H1 (cell line): ENCODE measurements around the gene GFY. TPM values are rescaled to one million over a fixed set of nuclear protein-coding genes. Genes with fewer than 3 reads are reported as not detected.

ENCODE experiments used
- CTCF ChIA-PET: fragments of 300-600 bp; sonication (Branson Sonifier 250); formaldehyde crosslinking; loops from one replicate; lab custom pipeline; 2021; ENCODE audit not compliant: partially characterized antibody; lab: Charles Lee
- POLR2A ChIA-PET: fragments of 300-600 bp; sonication (Branson Sonifier 250); formaldehyde crosslinking; loops from one replicate; lab custom pipeline; 2021; ENCODE audit warnings: inconsistent platforms; ENCODE audit not compliant: partially characterized antibody; lab: Charles Lee
- DNase-seq, 2 experiments: peaks; one replicate each; pipeline versions ENCODE4 v3.0.0 to v3.0.0-alpha.2; 2010 to 2022; ENCODE audit warnings: low spot score in 2 of 2, low read depth in 1 of 2, mixed read lengths in 1 of 2
- FAIRE-seq: peaks from 2 replicates; lab custom pipeline; 2011; peaks lifted over from hg19 to GRCh38; lab: Jason Lieb, UNC
- H2AFZ ChIP-seq: 2 replicates; pipeline ENCODE4 v1.8.1; 2012; ENCODE audit warnings: low read length, inconsistent platforms
- H2AK5ac ChIP-seq: 2 replicates; pipeline ENCODE4 v1.6.1; 2013; ENCODE audit warnings: low read depth, low read length
- H2BK120ac ChIP-seq: replicated peaks from 2 replicates; pipeline ENCODE3; 2013; ENCODE audit warnings: low read depth, low read length, inconsistent platforms
- H2BK12ac ChIP-seq: 2 replicates; pipeline ENCODE4 v1.6.1; 2013; ENCODE audit warnings: low read depth, low read length
- H2BK15ac ChIP-seq: 2 replicates; pipeline ENCODE4 v1.6.1; 2013; ENCODE audit warnings: low read length
- H2BK20ac ChIP-seq: 2 replicates; pipeline ENCODE4 v1.6.1; 2013; ENCODE audit warnings: low read length
- H2BK5ac ChIP-seq: 2 replicates; pipeline ENCODE4 v1.6.1; 2013; ENCODE audit warnings: low read depth, low read length
- H3K14ac ChIP-seq: 2 replicates; pipeline ENCODE4 v1.6.1; 2013; ENCODE audit warnings: inconsistent platforms; ENCODE audit not compliant: insufficient read length
- H3K18ac ChIP-seq: 2 replicates; pipeline ENCODE4 v1.6.1; 2013; ENCODE audit warnings: low read length; ENCODE audit errors: extremely low read depth
- H3K23ac ChIP-seq: 2 replicates; pipeline ENCODE4 v1.6.1; 2013; ENCODE audit warnings: inconsistent platforms; ENCODE audit not compliant: insufficient read length
- H3K23me2 ChIP-seq: 2 replicates; pipeline ENCODE4 v1.6.1; 2013; ENCODE audit warnings: low read depth, low read length
- H3K27ac ChIP-seq: 2 replicates; pipeline ENCODE4 v1.6.1; 2011; ENCODE audit warnings: low read depth, low read length, inconsistent platforms
- H3K27me3 ChIP-seq, 4 experiments: replicated peaks in 1 of 4; 1 replicate in 1 of 4; 2 replicates in 3 of 4; pipeline versions ENCODE4 v1.6.1 to v1.8.1; 2011 to 2013; ENCODE audit warnings: low read length in 3 of 4, mild to moderate bottlenecking in 3 of 4, inconsistent platforms in 2 of 4, mixed read lengths in 2 of 4, moderate library complexity in 1 of 4; ENCODE audit not compliant: control insufficient read depth in 3 of 4, insufficient read depth in 3 of 4; ENCODE audit errors: extremely low read depth in 1 of 4
- H3K36me3 ChIP-seq, 4 experiments: 2 replicates each; pipeline versions ENCODE4 v1.6.1 to v1.8.1; 2011 to 2013; ENCODE audit warnings: mild to moderate bottlenecking in 4 of 4, low read length in 3 of 4, moderate library complexity in 2 of 4, control low read depth in 1 of 4, inconsistent platforms in 1 of 4; ENCODE audit not compliant: insufficient read depth in 4 of 4, control insufficient read depth in 2 of 4
- H3K4ac ChIP-seq: replicated peaks from 2 replicates; pipeline ENCODE3; 2013; ENCODE audit warnings: low read length, low read depth, mixed read lengths, inconsistent platforms; ENCODE audit not compliant: insufficient read length
- H3K4me1 ChIP-seq, 4 experiments: replicated peaks in 1 of 4; 1 replicate in 1 of 4; 2 replicates in 3 of 4; pipeline versions ENCODE4 v1.6.1 to v1.8.1; 2011 to 2013; ENCODE audit warnings: low read length in 3 of 4, inconsistent platforms in 2 of 4, mixed read lengths in 1 of 4; ENCODE audit not compliant: insufficient read depth in 4 of 4, control insufficient read depth in 3 of 4
- H3K4me2 ChIP-seq, 2 experiments: 2 replicates each; pipeline versions ENCODE4 v1.6.1 to v1.8.1; 2011 to 2013; ENCODE audit warnings: low read depth in 2 of 2, low read length in 2 of 2, control low read depth in 1 of 2, inconsistent platforms in 1 of 2, mild to moderate bottlenecking in 1 of 2; ENCODE audit not compliant: insufficient read depth in 1 of 2
- H3K4me3 ChIP-seq, 4 experiments: fragments of 200-600, 300-600 bp in 1 of 4; sonication (generic), shearing (Covaris generic), sonication (Bioruptor Twin) in 1 of 4; 2 replicates each; pipeline versions ENCODE4 v1.5.1 to v1.8.1; 2011 to 2016; ENCODE audit warnings: low read length in 4 of 4, low read depth in 3 of 4, control low read depth in 2 of 4, inconsistent platforms in 2 of 4, mild to moderate bottlenecking in 2 of 4, mixed read lengths in 1 of 4, moderate library complexity in 1 of 4; ENCODE audit not compliant: insufficient read depth in 2 of 4; ENCODE audit errors: extremely low read depth in 1 of 4
- H3K56ac ChIP-seq: replicated peaks from 2 replicates; pipeline ENCODE3; 2013; ENCODE audit warnings: low read depth, mild to moderate bottlenecking, mixed read lengths, low read length, inconsistent platforms; ENCODE audit not compliant: insufficient read length
- H3K79me1 ChIP-seq: 2 replicates; pipeline ENCODE4 v1.6.1; 2013; ENCODE audit warnings: low read depth, low read length, control low read depth
- H3K79me2 ChIP-seq, 2 experiments: 2 replicates each; pipeline versions ENCODE4 v1.6.1 to v1.8.1; 2012 to 2013; ENCODE audit warnings: low read length in 2 of 2, mild to moderate bottlenecking in 2 of 2, inconsistent platforms in 1 of 2; ENCODE audit not compliant: insufficient read depth in 2 of 2, control insufficient read depth in 1 of 2
- H3K9ac ChIP-seq, 4 experiments: replicated peaks in 1 of 4; 1 replicate in 1 of 4; 2 replicates in 3 of 4; pipeline versions ENCODE4 v1.6.1 to v1.8.1; 2011 to 2013; ENCODE audit warnings: low read depth in 3 of 4, low read length in 3 of 4, control low read depth in 2 of 4, mild to moderate bottlenecking in 2 of 4, moderate library complexity in 2 of 4, inconsistent platforms in 1 of 4; ENCODE audit errors: extremely low read depth in 1 of 4
- H3K9me3 ChIP-seq, 2 experiments: 2 replicates each; pipeline versions ENCODE4 v1.6.1 to v1.8.1; 2012 to 2013; ENCODE audit warnings: mild to moderate bottlenecking in 2 of 2, moderate library complexity in 2 of 2, control low read depth in 1 of 2, inconsistent platforms in 1 of 2, low read depth in 1 of 2, low read length in 1 of 2, mixed read lengths in 1 of 2; ENCODE audit not compliant: insufficient read depth in 2 of 2
- H4K20me1 ChIP-seq, 2 experiments: replicated peaks in 1 of 2; 2 replicates each; pipeline versions ENCODE3 to v1.8.1; 2011 to 2013; ENCODE audit warnings: inconsistent platforms in 2 of 2, low read length in 2 of 2, mild to moderate bottlenecking in 1 of 2; ENCODE audit not compliant: insufficient read depth in 2 of 2, control insufficient read depth in 1 of 2
- H4K5ac ChIP-seq: 2 replicates; pipeline ENCODE4 v1.6.1; 2013; ENCODE audit warnings: low read length, low read depth, mixed read lengths, inconsistent platforms; ENCODE audit not compliant: insufficient read length
- H4K8ac ChIP-seq: 2 replicates; pipeline ENCODE4 v1.8.0; 2013; ENCODE audit warnings: mild to moderate bottlenecking, moderate library complexity, low read length, inconsistent platforms; ENCODE audit not compliant: insufficient read depth; ENCODE audit errors: extremely low read depth
- H4K91ac ChIP-seq: replicated peaks from 2 replicates; pipeline ENCODE3; 2013; ENCODE audit warnings: low read length, mixed read lengths, inconsistent platforms; ENCODE audit not compliant: insufficient read length
- ATF2 ChIP-seq: IDR thresholded peaks from 2 replicates; pipeline ENCODE4 v1.6.1; 2012; ENCODE audit warnings: low read length, inconsistent platforms
- ATF3 ChIP-seq: IDR thresholded peaks from 2 replicates; pipeline ENCODE4 v1.6.1; 2011; ENCODE audit warnings: low read depth, mild to moderate bottlenecking, low read length; ENCODE audit not compliant: insufficient read depth
- BRCA1 ChIP-seq: IDR thresholded peaks from 2 replicates; pipeline ENCODE4 v1.6.1; 2012; ENCODE audit warnings: low read depth, low read length, improper control_type of control experiment
- CTBP2 ChIP-seq: IDR thresholded peaks from 2 replicates; pipeline ENCODE4 v1.7.0; 2011; ENCODE audit warnings: borderline replicate concordance, mild to moderate bottlenecking, moderate library complexity, mixed read lengths, low read length; ENCODE audit not compliant: insufficient read depth, insufficient read length
- EZH2 ChIP-seq: fragments of 200-600 bp; sonication (generic); IDR thresholded peaks from 2 replicates; pipeline ENCODE4 v1.7.1; 2012; ENCODE audit warnings: low read depth, mild to moderate bottlenecking, moderate library complexity, low read length, inconsistent platforms; ENCODE audit not compliant: severe bottlenecking
- SP2 ChIP-seq: IDR thresholded peaks from 2 replicates; pipeline ENCODE4 v1.6.1; 2012; ENCODE audit warnings: mild to moderate bottlenecking, low read length, inconsistent platforms
- TAF1 ChIP-seq: IDR thresholded peaks from 2 replicates; pipeline ENCODE4 v1.6.1; 2011; ENCODE audit warnings: mild to moderate bottlenecking, low read depth, low read length
- ZNF274 ChIP-seq: IDR thresholded peaks from 2 replicates; pipeline ENCODE4 v1.7.0; 2012; ENCODE audit warnings: low read length, borderline replicate concordance; ENCODE audit errors: extremely low read depth
- WGBS, 2 experiments: shearing (Covaris generic) in 1 of 2; methylation state at CpG; one replicate each; pipeline versions ENCODE4 v1.1.6 to v1.1.7; 2013 to 2015; ENCODE audit warnings: low lambda C conversion rate in 2 of 2, mixed read lengths in 2 of 2, inconsistent platforms in 1 of 2, low coverage in 1 of 2, missing lambda C conversion rate in 1 of 2; ENCODE audit not compliant: insufficient replicate concordance in 2 of 2, insufficient coverage in 1 of 2, insufficient read length in 1 of 2; ENCODE audit errors: extremely low coverage in 1 of 2, missing lambda C conversion rate in 1 of 2; 5-methylcytosine and 5-hydroxymethylcytosine counted together
- polyA plus RNA-seq, 7 experiments: library from polyadenylated mRNA; depleted of rRNA in 3 of 7; stranded (reverse) in 5 of 7; unstranded in 2 of 7; fragments of >200 nt in 5 of 7; fragments of 200-250 nt in 2 of 7; gene quantifications; 1 replicate in 5 of 7; 2 replicates in 1 of 7; 4 replicates in 1 of 7; pipeline versions ENCODE4 v1.2.1 to v1.2.3, GENCODE V29; 2011 to 2013; ENCODE audit warnings: missing spikeins in 2 of 7, mixed read lengths in 2 of 7
- total RNA-seq: library from RNA; stranded (reverse); fragmentation: NEBNext Ultra II Directional; extraction: Animal tissue kit (Norgen Biotek cat#: 25700); gene quantifications from 2 replicates; pipeline ENCODE4 v1.2.1, GENCODE V29; 2021

The GFY gene
- total and polyA plus RNA-seq, 2 of the 8 experiments (the other 6 are each of a cell fraction or from before 2014, with no cell fraction given): 0.68 to 0.93 TPM

GRCh38 chr19:49423071-49423984 lies 1.9 kb upstream of the GFY start, which contains the start of gene PTH2:
Gene PTH2 (minus strand): TSS chr19:49423441. CDS start chr19:49423339, 102 bp downstream.
- Histone ChIP-seq H3K79me1 (no peaks in the 10 kb centered on the region), H2BK20ac (no peak within 1 kb of the TSS; the same call in 1 of the 2 replicates), H4K8ac (no peak within 1 kb of the TSS; the same call in none of the 2 replicates), H2BK12ac (peak within 1 kb of the TSS; percentile 75; the same call in 1 of the 2 replicates), H3K79me2 (no peaks in the 10 kb centered on the region), H2BK5ac (no peak within 1 kb of the TSS), H2BK15ac (peak within 1 kb of the TSS; percentile 82; the same call in 1 of the 2 replicates), H3K23me2 (peaks cover 17% of the 10 kb centered on the region), H3K4me1 (peaks cover 7 to 34% (median 24%) of the 10 kb centered on the region in 4 experiments), H3K14ac (no peak within 1 kb of the TSS), H3K4me3 (peak within 1 kb of the TSS in 3 of 4 experiments; percentile 23 to 59 (median 28); a peak in 5 of 8 replicates), H4K5ac (peak within 1 kb of the TSS; percentile 12), H2AK5ac (0 out of 2 replicates have a peak within 1 kb of the TSS, but pooled peaks have one; percentile 9), H4K91ac (no peak within 1 kb of the TSS), H3K36me3 (no peaks in the 10 kb centered on the region), H3K4me2 (peak within 1 kb of the TSS; percentile 85 to 88), H3K18ac (peak within 1 kb of the TSS; percentile 51), H3K4ac (no peak within 1 kb of the TSS), H3K56ac (no peak within 1 kb of the TSS), H3K9me3 (no peaks in the 10 kb centered on the region), H3K27me3 (peaks cover 23 to 61% (median 57%) of the 10 kb centered on the region in 4 experiments), H2AFZ (peak within 1 kb of the TSS; percentile 17; the same call in 1 of the 2 replicates), H3K9ac (no peak within 1 kb of the TSS; a peak in 1 of 7 replicates), H3K23ac (no peak within 1 kb of the TSS), H2BK120ac (no peak within 1 kb of the TSS), H3K27ac (no peak within 1 kb of the TSS), H4K20me1 (no peaks in the 10 kb centered on the region)
- FAIRE-seq: no peak
- WGBS, 2 experiments: 29% methylated on average over 32 of the region's 42 CpGs; no CpG with 5 or more reads in 1 of the 2 experiments
- ChIA-PET CTCF (interaction anchor here (0.6 to 8.3 kb wide), 10 partner anchors 10 to 172 kb away, joined by 3 to 51 read pairs (median 4); no protein-coding TSS in a partner anchor), POLR2A (interaction anchor here (0.8 to 5.0 kb wide), 7 partner anchors 10 to 90 kb away, joined by 3 to 21 read pairs (median 4); partner anchors contain the start of gene TEAD2)
- no peak for DNase-seq
- no peak for TF ChIP-seq ZNF274
- peak; percentile 70 for TF ChIP-seq EZH2
- no peak for TF ChIP-seq BRCA1
- TF ChIP-seq TAF1: no peak
- TF ChIP-seq CTBP2: no peak
- no peak for TF ChIP-seq ATF2
- TF ChIP-seq ATF3: no peak
- TF ChIP-seq SP2: no peak
